Measurements from ENCODE around the gene IGFBP2.

- TF ChIP-seq CTCF (IDR thresholded peaks at IDR 0.05; ENCODE audit: low read depth, low read length): no peak
- TF ChIP-seq EZH2phosphoT487 (IDR thresholded peaks at IDR 0.05; ENCODE audit: low read depth): no peak
Observed at GRCh38 chr2:216606551-216607276, 26.5 kb upstream of the IGFBP2 start.
